Endothelial cell of umbilical vein (primary cell): Measurements from ENCODE around the gene HECTD3.
"Not testable (repeated sequence)": the region's sequence is repeated elsewhere in the genome, so short reads cannot be mapped to it uniquely, and the experiment has no call there.

Experiments
- CTCF ChIP-seq, 2 donors: IDR thresholded peaks; 1 replicate in 1 of 2; 2 replicates in 1 of 2; pipeline ENCODE4 v1.5.1; 2011; ENCODE audit warnings: low read length in 2 of 2, mild to moderate bottlenecking in 2 of 2, moderate library complexity in 2 of 2, control low read depth in 1 of 2, inconsistent platforms in 1 of 2, low read depth in 1 of 2; ENCODE audit not compliant: insufficient read depth in 1 of 2; ENCODE audit errors: extremely low read depth in 1 of 2
- JUN ChIP-seq: IDR thresholded peaks from 2 replicates; pipeline ENCODE4 v1.6.1; 2011; ENCODE audit warnings: borderline replicate concordance, low read depth; ENCODE audit not compliant: insufficient read length, insufficient read depth
- MYC ChIP-seq: IDR thresholded peaks from one replicate; pipeline ENCODE4 v1.6.1; 2011; ENCODE audit warnings: mild to moderate bottlenecking, low read depth, low read length
- POLR2A ChIP-seq: IDR thresholded peaks from 2 replicates; pipeline ENCODE4 v1.6.1; 2012; ENCODE audit warnings: low read depth, mild to moderate bottlenecking, control low read depth, low read length

GRCh38 chr1:45001576-45001975 lies 9.5 kb downstream of the HECTD3 start:
- TF ChIP-seq JUN; POLR2A; CTCF (IDR thresholded peaks at IDR 0.05; ENCODE audit: extremely low read depth in 1 of 2, insufficient read depth in 1 of 2, low read depth in 1 of 2, low read length in 2 of 2); MYC: not testable (repeated sequence)
